ENCODE results near the gene ZNF442.

DNA sequence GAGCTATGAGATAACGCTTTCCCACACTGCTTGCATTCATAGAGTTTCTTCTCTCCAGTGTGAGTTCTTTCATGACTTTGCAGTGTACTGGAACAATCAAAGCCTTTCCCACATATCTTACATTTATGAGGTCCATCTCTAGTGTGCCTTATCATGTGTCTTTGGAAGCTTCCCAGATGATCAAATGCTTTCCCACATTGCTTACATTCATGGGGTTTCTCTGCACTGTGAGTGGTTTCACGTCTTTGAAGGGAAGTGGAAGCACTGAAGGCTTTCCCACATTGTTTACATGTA, 14.9 kb upstream of the ZNF442 start:
- TF ChIP-seq EZH2phosphoT487 (IDR thresholded peaks at IDR 0.05; ENCODE audit: insufficient read depth, low read depth) (no peak), EZH2 (IDR thresholded peaks at IDR 0.05; ENCODE audit: insufficient read depth, poor library complexity, severe bottlenecking) (no peak)
